Measurements from ENCODE around the gene PHETA1. TPM values are rescaled to one million over a fixed set of nuclear protein-coding genes. Genes with fewer than 3 reads are reported as not detected.
A peak's percentile ranks its signal among the peaks of the same experiment; 100 is the strongest.
"Not testable (repeated sequence)": the region's sequence is repeated elsewhere in the genome, so short reads cannot be mapped to it uniquely, and the experiment has no call there.

Gene PHETA1
- total RNA-seq, 1 experiment from 2014 or later = 12.4 TPM

- TF ChIP-seq NFATC4 (CRISPR knock-in tag; IDR thresholded peaks at IDR 0.05) = no peak
- TF ChIP-seq IRF2 (CRISPR knock-in tag; IDR thresholded peaks at IDR 0.05; ENCODE audit: borderline replicate concordance, low read depth) = no peak
- TF ChIP-seq ZNF512 (CRISPR knock-in tag; IDR thresholded peaks at IDR 0.05; ENCODE audit: borderline replicate concordance) = no peak
- peak; percentile 52; the same call in 1 of the 2 replicates for TF ChIP-seq MAX (CRISPR knock-in tag; IDR thresholded peaks at IDR 0.05)
- TF ChIP-seq SP1 (CRISPR knock-in tag; conservative IDR thresholded peaks at IDR 0.05) = no peak
- TF ChIP-seq ZNF416 (CRISPR knock-in tag; IDR thresholded peaks at IDR 0.05) = peak; percentile 8; the same call in 1 of the 2 replicates
- TF ChIP-seq ETV6 (CRISPR knock-in tag; IDR thresholded peaks at IDR 0.05) = peak; percentile 47; the same call in 1 of the 2 replicates
- peak; percentile 94 for TF ChIP-seq GTF2I (CRISPR knock-in tag; conservative IDR thresholded peaks at IDR 0.05)
- peak; percentile 61 for TF ChIP-seq GABPB1 (CRISPR knock-in tag; IDR thresholded peaks at IDR 0.05)
These were observed 28.0 kb upstream of the PHETA1 start (continued) for GRCh38 chr12:111396726-111397445.

- H3K4me1 Mint-ChIP-seq; DNase-seq (ENCODE audit: low spot score); H3K4me3 Mint-ChIP-seq; H3K27me3 Mint-ChIP-seq (ENCODE audit: low read depth); ATAC-seq; H3K36me3 Mint-ChIP-seq; H3K27ac Mint-ChIP-seq; H3K9me3 Mint-ChIP-seq: not testable (repeated sequence)
- POLR2A ChIA-PET = interaction anchor here (0.7 to 1.1 kb wide), 3 partner anchors 8 to 298 kb away, joined by 3 read pairs; no protein-coding TSS in a partner anchor
- CTCF ChIA-PET = interaction anchor here (0.6 to 7.0 kb wide), 33 partner anchors 8 to 288 kb away, joined by 3 to 116 read pairs (median 5); partner anchors contain the start of gene PHETA1
These were observed 27.4 kb upstream of the PHETA1 start for GRCh38 chr12:111396271-111396670.

- ATAC-seq (no peak), DNase-seq (ENCODE audit: low spot score) (no peak)
- H3K4me1 Mint-ChIP-seq = no peaks in the 10 kb centered on the region
- ChIA-PET CTCF (interaction anchor here (0.9 to 7.0 kb wide), 15 partner anchors 10 to 289 kb away, joined by 3 to 116 read pairs (median 9); partner anchors contain the start of gene PHETA1), POLR2A (interaction anchor here (1.0 to 1.1 kb wide), 2 partner anchors 9 to 237 kb away, joined by 3 read pairs; no protein-coding TSS in a partner anchor)
- no peaks in the 10 kb centered on the region; the same call in 1 of the 2 replicates for H3K27me3 Mint-ChIP-seq (ENCODE audit: low read depth)
- no peaks in the 10 kb centered on the region for H3K9me3 Mint-ChIP-seq
- no peaks in the 10 kb centered on the region for H3K36me3 Mint-ChIP-seq
- TF ChIP-seq TEAD1 (CRISPR knock-in tag; IDR thresholded peaks at IDR 0.05) (no peak), ZNF121 (CRISPR knock-in tag; IDR thresholded peaks at IDR 0.05) (peak; percentile 3; the same call in 1 of the 2 replicates)
- no peak overlapping the region for H3K27ac Mint-ChIP-seq
- H3K4me3 Mint-ChIP-seq = no peak overlapping the region
These were observed 26.7 kb upstream of the PHETA1 start for GRCh38 chr12:111395336-111396187.

GRCh38 chr12:111394480-111394879, 25.6 kb upstream of the PHETA1 start:
- H3K36me3 Mint-ChIP-seq = no peaks in the 10 kb centered on the region
- H3K27ac Mint-ChIP-seq = no peak overlapping the region
- H3K4me3 Mint-ChIP-seq = no peak overlapping the region
- ChIA-PET CTCF (interaction anchor here (7.0 kb wide), 1 partner anchor 55 kb away, joined by 116 read pairs; no protein-coding TSS in a partner anchor), POLR2A (interaction anchor here (0.7 kb wide), 1 partner anchor 13 kb away, joined by 4 read pairs; no protein-coding TSS in a partner anchor)
- H3K27me3 Mint-ChIP-seq (ENCODE audit: low read depth) = peaks cover 2% of the 10 kb centered on the region; the same call in 1 of the 2 replicates
- H3K4me1 Mint-ChIP-seq = no peaks in the 10 kb centered on the region
- ATAC-seq (no peak), DNase-seq (ENCODE audit: low spot score) (no peak)
- H3K9me3 Mint-ChIP-seq = no peaks in the 10 kb centered on the region
- TF ChIP-seq GTF2I (CRISPR knock-in tag; conservative IDR thresholded peaks at IDR 0.05) (no peak), ZNF263 (CRISPR knock-in tag; IDR thresholded peaks at IDR 0.05; ENCODE audit: low read depth) (no peak), MLX (CRISPR knock-in tag; IDR thresholded peaks at IDR 0.05) (no peak), ZNF512 (CRISPR knock-in tag; IDR thresholded peaks at IDR 0.05; ENCODE audit: borderline replicate concordance) (no peak), PREB (CRISPR knock-in tag; IDR thresholded peaks at IDR 0.05; ENCODE audit: borderline replicate concordance) (no peak), ZNF219 (CRISPR knock-in tag; IDR thresholded peaks at IDR 0.05; ENCODE audit: borderline replicate concordance) (no peak), MYBL2 (CRISPR knock-in tag; IDR thresholded peaks at IDR 0.05) (no peak), FOXJ3 (CRISPR knock-in tag; IDR thresholded peaks at IDR 0.05; ENCODE audit: borderline replicate concordance) (no peak), ZNF423 (CRISPR knock-in tag; IDR thresholded peaks at IDR 0.05) (no peak), IRF1 (CRISPR knock-in tag; IDR thresholded peaks at IDR 0.05) (no peak), RORB (CRISPR knock-in tag; IDR thresholded peaks at IDR 0.05) (no peak), NFATC4 (CRISPR knock-in tag; IDR thresholded peaks at IDR 0.05) (no peak)

All from WTC11 (cell line).